Testis (tissue), 3 donors: ENCODE results near the gene CD58. TPM values are rescaled to one million over a fixed set of nuclear protein-coding genes. Genes with fewer than 3 reads are reported as not detected.

Experiments
- DNase-seq: peaks from one replicate; pipeline ENCODE4 v3.0.0-alpha.2; 2019
- H3K27ac ChIP-seq, 2 donors: fragments of 200-600 bp; sonication (generic); one replicate each; pipeline ENCODE4 v1.5.1; 2019
- H3K27me3 ChIP-seq: fragments of 200-600 bp; sonication (generic); one replicate; pipeline ENCODE4 v1.5.1; 2019
- H3K36me3 ChIP-seq: fragments of 200-600 bp; sonication (generic); one replicate; pipeline ENCODE4 v1.5.1; 2017; ENCODE audit warnings: low read depth; ENCODE audit errors: missing control alignments
- H3K4me1 ChIP-seq: fragments of 200-600 bp; sonication (generic); one replicate; pipeline ENCODE4 v1.5.1; 2019
- H3K4me3 ChIP-seq, 2 donors: fragments of 200-600 bp; sonication (generic); one replicate each; pipeline ENCODE4 v1.5.1; 2017 to 2019
- H3K9me3 ChIP-seq: fragments of 200-600 bp; sonication (generic); one replicate; pipeline ENCODE4 v1.5.1; 2017
- POLR2A ChIP-seq: fragments of 450-650 bp; IDR thresholded peaks from one replicate; pipeline ENCODE4 v1.6.1; 2017; ENCODE audit warnings: antibody characterized with exemption, mild to moderate bottlenecking, moderate library complexity
- WGBS, 2 donors: methylation state at CpG; one replicate each; pipeline ENCODE4 v1.1.5; 2018; 5-methylcytosine and 5-hydroxymethylcytosine counted together
- intact Hi-C: fragments of 100-400 bp; cut with DNase I; formaldehyde crosslinking; loops from one replicate; pipeline ENCODE4 v1.15.1; 2023; ENCODE audit warnings: low total_unique reads
- polyA plus RNA-seq: library from polyadenylated mRNA; stranded (reverse); fragments of 350-450 nt; fragmentation: Illumina TruSeq; extraction: RNeasy Lipid Tissue Mini Kit (QIAGEN cat#74804); gene quantifications from one replicate; pipeline ENCODE4 v1.2.3, GENCODE V29; 2014; ENCODE audit warnings: low read depth, low replicate concordance; ENCODE audit not compliant: insufficient read depth
- total RNA-seq, 2 donors: library from RNA; depleted of rRNA; stranded (reverse); fragments of >200 nt; gene quantifications; one replicate each; pipeline ENCODE4 v1.2.3, GENCODE V29; 2016
- TF ChIP-seq, protein P1 (sequence below), 3 experiments: fragments of 450-650 bp in 2 of 3; fragments of 200-600 bp in 1 of 3; sonication (generic) in 1 of 3; IDR thresholded peaks; one replicate each; pipeline ENCODE4 v1.5.1; 2016 to 2019; ENCODE audit warnings: antibody characterized with exemption in 3 of 3, mild to moderate bottlenecking in 2 of 3, moderate library complexity in 1 of 3

CD58 gene
- total and polyA plus RNA-seq, 3 donors from 2014 or later = 11.4 to 15.0 (median 14.9) TPM

DNA sequence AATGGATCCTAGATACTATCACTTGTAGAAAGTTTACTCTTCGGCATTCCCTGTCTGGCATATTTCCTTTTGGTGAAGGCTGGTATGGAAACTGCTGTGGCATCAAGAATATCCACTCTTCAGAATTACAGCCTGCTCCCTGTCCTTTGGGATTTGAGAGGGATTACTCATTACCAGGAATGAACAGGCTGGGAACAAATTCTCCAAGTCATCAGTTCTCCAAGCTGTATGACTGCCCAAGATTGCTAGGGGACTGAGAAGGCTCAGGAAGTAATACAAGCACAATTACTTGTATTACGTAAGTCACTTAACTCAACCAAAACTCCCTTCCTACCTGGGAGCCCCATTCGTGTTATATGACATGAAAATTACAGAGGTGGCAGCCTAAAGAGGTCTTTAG is 49.6 kb downstream of the CD58 start:
- no peak for TF ChIP-seq POLR2A
- Histone ChIP-seq H3K36me3 (no peaks in the 10 kb centered on the region), H3K4me1 (no peaks in the 10 kb centered on the region), H3K27me3 (no peaks in the 10 kb centered on the region), H3K27ac (no peak overlapping the region), H3K4me3 (no peak overlapping the region), H3K9me3 (no peaks in the 10 kb centered on the region)
- intact Hi-C loops = no loop called here
- no peak for DNase-seq
- 85 to 92% methylated on average over 3 of the region's 3 CpGs for WGBS, 2 donors

DNA sequence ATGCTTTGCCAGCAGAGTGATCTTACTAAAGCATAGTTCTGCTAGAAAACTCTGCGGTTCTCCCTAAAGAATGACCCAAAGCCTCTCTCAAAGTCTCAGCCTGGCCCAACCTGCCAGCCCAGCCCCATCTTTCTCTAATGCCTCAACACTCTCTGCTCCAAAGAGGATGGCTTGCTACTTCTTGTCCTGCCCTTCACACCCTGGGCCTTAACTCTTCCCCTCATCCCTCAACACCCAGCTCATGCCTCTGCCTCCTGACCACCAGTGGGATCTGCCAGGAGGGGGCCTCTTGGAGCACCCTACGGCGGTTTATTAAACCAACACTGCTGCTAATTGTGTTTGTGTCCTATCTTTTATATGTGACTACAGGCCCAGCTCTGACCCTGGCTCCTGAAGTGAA is 52.4 kb downstream of the CD58 start:
- TF ChIP-seq POLR2A = no peak
- TF ChIP-seq, protein P1, sequence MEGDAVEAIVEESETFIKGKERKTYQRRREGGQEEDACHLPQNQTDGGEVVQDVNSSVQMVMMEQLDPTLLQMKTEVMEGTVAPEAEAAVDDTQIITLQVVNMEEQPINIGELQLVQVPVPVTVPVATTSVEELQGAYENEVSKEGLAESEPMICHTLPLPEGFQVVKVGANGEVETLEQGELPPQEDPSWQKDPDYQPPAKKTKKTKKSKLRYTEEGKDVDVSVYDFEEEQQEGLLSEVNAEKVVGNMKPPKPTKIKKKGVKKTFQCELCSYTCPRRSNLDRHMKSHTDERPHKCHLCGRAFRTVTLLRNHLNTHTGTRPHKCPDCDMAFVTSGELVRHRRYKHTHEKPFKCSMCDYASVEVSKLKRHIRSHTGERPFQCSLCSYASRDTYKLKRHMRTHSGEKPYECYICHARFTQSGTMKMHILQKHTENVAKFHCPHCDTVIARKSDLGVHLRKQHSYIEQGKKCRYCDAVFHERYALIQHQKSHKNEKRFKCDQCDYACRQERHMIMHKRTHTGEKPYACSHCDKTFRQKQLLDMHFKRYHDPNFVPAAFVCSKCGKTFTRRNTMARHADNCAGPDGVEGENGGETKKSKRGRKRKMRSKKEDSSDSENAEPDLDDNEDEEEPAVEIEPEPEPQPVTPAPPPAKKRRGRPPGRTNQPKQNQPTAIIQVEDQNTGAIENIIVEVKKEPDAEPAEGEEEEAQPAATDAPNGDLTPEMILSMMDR (IDR thresholded peaks at IDR 0.05) = no peak
- intact Hi-C loops = no loop called here
- no peak overlapping the region for H3K27ac ChIP-seq
- 88 to 97% methylated on average over 3 of the region's 3 CpGs for WGBS, 2 donors
- no peaks in the 10 kb centered on the region for H3K27me3 ChIP-seq
- DNase-seq = no peak
- H3K9me3 ChIP-seq = no peaks in the 10 kb centered on the region
- no peaks in the 10 kb centered on the region for H3K4me1 ChIP-seq
- no peaks in the 10 kb centered on the region for H3K36me3 ChIP-seq
- H3K4me3 ChIP-seq = no peak overlapping the region

DNA sequence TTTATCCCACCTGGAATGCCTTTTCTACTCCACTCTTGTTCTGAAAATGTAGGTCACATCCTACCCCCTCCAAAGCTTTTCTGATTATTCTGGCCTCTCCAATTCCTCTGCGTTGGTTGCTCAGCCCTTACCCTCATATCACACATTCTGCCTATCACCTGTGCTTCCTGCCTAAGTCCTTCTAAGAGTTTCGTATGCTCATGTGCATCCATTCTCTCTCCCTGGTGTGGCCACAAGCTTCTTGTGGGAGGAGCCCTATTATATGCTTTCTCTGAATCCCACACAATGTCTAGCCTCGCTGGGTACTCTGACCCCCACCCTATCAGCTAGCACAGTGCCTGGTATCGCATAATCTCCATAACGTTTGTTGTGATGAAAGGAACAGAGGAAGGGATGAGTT is 54.2 kb downstream of the CD58 start:
- intact Hi-C loops = no loop called here
- no peaks in the 10 kb centered on the region for H3K9me3 ChIP-seq
- DNase-seq = no peak
- TF ChIP-seq POLR2A = no peak
- TF ChIP-seq, protein P1 (IDR thresholded peaks at IDR 0.05) = no peak
- H3K4me3 ChIP-seq = no peak overlapping the region
- no peak overlapping the region for H3K27ac ChIP-seq
- no peaks in the 10 kb centered on the region for H3K4me1 ChIP-seq
- WGBS, 2 donors = 90 to 92% methylated on average over 5 of the region's 5 CpGs
- no peaks in the 10 kb centered on the region for H3K27me3 ChIP-seq
- no peaks in the 10 kb centered on the region for H3K36me3 ChIP-seq

DNA sequence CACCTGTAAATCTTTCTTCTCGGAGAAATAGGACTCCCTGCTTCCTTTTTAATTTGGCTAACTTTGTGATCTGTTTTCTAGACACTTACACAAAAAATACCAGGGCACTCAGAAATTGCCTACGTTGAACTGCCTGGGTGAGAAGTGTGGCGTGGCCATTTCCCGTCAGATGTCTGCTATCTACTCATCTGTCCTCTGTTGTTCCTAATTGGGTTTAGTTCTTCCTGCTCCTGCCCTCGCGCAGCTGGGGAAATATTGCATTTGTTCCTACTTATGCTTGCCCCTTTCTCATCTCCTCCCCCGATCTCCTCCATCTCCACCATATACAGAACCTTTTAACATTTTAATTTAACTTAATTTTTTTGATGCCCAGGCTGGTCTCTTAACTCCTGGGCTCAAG is 55.1 kb downstream of the CD58 start:
- TF ChIP-seq POLR2A = no peak
- TF ChIP-seq, protein P1 (IDR thresholded peaks at IDR 0.05) = no peak
- H3K9me3 ChIP-seq = no peaks in the 10 kb centered on the region
- no peaks in the 10 kb centered on the region for H3K36me3 ChIP-seq
- H3K4me3 ChIP-seq = no peak overlapping the region
- intact Hi-C loops = no loop called here
- no peaks in the 10 kb centered on the region for H3K27me3 ChIP-seq
- no peak for DNase-seq
- 76 to 88% methylated on average over 7 of the region's 7 CpGs for WGBS, 2 donors
- H3K27ac ChIP-seq = no peak overlapping the region
- H3K4me1 ChIP-seq = no peaks in the 10 kb centered on the region

DNA sequence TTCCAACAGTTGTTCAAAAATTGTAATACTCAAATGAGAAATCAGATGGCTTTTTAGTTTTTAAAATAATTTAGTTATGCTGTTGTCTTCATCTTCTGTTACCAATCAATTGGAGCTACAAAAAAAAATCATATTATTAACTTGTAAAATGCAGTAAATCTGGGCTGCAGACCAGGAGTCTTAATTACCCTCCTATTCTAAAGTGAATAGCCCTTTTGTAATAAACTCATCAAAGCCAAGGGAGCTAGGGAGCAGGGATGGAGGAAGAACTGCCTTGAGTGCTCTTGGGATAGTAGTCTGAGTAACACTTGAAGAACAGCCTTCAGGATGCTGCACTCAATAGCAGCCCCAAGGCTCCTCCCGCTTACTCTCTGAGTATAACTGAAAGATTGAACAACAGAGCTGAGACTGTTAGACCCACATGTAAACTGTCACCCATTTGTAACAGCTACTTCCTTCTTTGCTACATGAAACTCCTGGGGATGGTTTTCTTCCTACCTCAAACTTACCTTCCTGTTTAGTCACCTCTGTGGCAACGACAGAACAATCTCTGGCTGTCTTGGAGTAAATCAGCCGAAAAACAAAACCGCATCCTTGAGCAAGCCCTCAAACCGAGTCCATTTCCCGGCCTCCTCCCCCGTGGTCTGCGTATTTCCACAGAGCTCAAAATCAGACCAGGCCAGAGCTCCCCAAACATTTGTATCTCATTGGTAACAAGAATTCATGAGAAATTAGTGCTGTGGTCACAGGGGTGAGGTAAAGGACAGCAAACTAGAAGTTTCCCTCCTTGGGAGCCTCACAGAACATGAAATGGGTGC is 55.9 kb downstream of the CD58 start:
- Histone ChIP-seq H3K4me1 (no peaks in the 10 kb centered on the region), H3K9me3 (no peaks in the 10 kb centered on the region), H3K27me3 (no peaks in the 10 kb centered on the region), H3K4me3 (no peak overlapping the region), H3K27ac (no peak overlapping the region), H3K36me3 (no peaks in the 10 kb centered on the region)
- 58 to 59% methylated on average over 8 of the region's 8 CpGs for WGBS, 2 donors
- TF ChIP-seq POLR2A = no peak
- TF ChIP-seq, protein P1 (IDR thresholded peaks at IDR 0.05) = no peak
- intact Hi-C loops = no loop called here
- DNase-seq = no peak
